ENCODE measurements around the gene CPB1. TPM values are rescaled to one million over a fixed set of nuclear protein-coding genes. Genes with fewer than 3 reads are reported as not detected.

The CPB1 gene
- total RNA-seq, 1 donor from 2014 or later, result not detected

GRCh38 chr3:148854061-148854460 lies 26.4 kb downstream of the CPB1 start:
- H3K4me1 ChIP-seq (ENCODE audit: insufficient read depth, low read length), result no peaks in the 10 kb centered on the region
- no peak overlapping the region for H3K4me3 ChIP-seq (ENCODE audit: insufficient read depth, low read depth, low read length)
- no peaks in the 10 kb centered on the region for H3K79me2 ChIP-seq (ENCODE audit: insufficient read depth, low read length)
- no peak overlapping the region for H3K4me2 ChIP-seq (ENCODE audit: low read length)
- Mint-ChIP-seq H3K36me3 (ENCODE audit: low read depth, unreplicated experiment) (no peaks in the 10 kb centered on the region), H3K4me3 (ENCODE audit: unreplicated experiment) (no peak overlapping the region), H3K27ac (ENCODE audit: unreplicated experiment) (no peak overlapping the region), H3K27me3 (ENCODE audit: low read depth, unreplicated experiment) (no peaks in the 10 kb centered on the region), H3K9me3 (ENCODE audit: unreplicated experiment) (no peaks in the 10 kb centered on the region), H3K4me1 (ENCODE audit: low read depth, unreplicated experiment) (no peaks in the 10 kb centered on the region)
- no peak for TF ChIP-seq CTCF (IDR thresholded peaks at IDR 0.05; ENCODE audit: insufficient read depth, low read depth, low read length)
- TF ChIP-seq EZH2 (IDR thresholded peaks at IDR 0.05; ENCODE audit: insufficient read depth, low read length), result no peak
- no peak for FAIRE-seq
- H3K27me3 ChIP-seq (ENCODE audit: insufficient read depth, low read length), result no peaks in the 10 kb centered on the region
- DNase-seq (ENCODE audit: low read depth), result no peak
- H3K36me3 ChIP-seq (ENCODE audit: insufficient read depth, low read length), result no peaks in the 10 kb centered on the region
- no peaks in the 10 kb centered on the region for H3K9me3 ChIP-seq (ENCODE audit: insufficient read depth, low read depth, low read length)
- no peak overlapping the region for H3K9ac ChIP-seq (ENCODE audit: low read length)
- H3K27ac ChIP-seq (ENCODE audit: low read depth, low read length), result no peak overlapping the region
- no peaks in the 10 kb centered on the region for H4K20me1 ChIP-seq (ENCODE audit: insufficient read depth, low read length)
- no peak overlapping the region for H2AFZ ChIP-seq (ENCODE audit: low read depth, low read length)

GRCh38 chr3:148856384-148856783 lies 28.8 kb downstream of the CPB1 start:
- DNase-seq (ENCODE audit: low read depth), result no peak
- H4K20me1 ChIP-seq (ENCODE audit: insufficient read depth, low read length), result no peaks in the 10 kb centered on the region
- no peaks in the 10 kb centered on the region for H3K9me3 ChIP-seq (ENCODE audit: insufficient read depth, low read depth, low read length)
- TF ChIP-seq CTCF (IDR thresholded peaks at IDR 0.05; ENCODE audit: insufficient read depth, low read depth, low read length) (no peak), EZH2 (IDR thresholded peaks at IDR 0.05; ENCODE audit: insufficient read depth, low read length) (no peak)
- H3K27ac Mint-ChIP-seq (ENCODE audit: unreplicated experiment), result no peak overlapping the region
- H3K36me3 ChIP-seq (ENCODE audit: insufficient read depth, low read length), result no peaks in the 10 kb centered on the region
- no peak overlapping the region for H3K4me2 ChIP-seq (ENCODE audit: low read length)
- H3K4me1 Mint-ChIP-seq (ENCODE audit: low read depth, unreplicated experiment), result no peaks in the 10 kb centered on the region
- H3K36me3 Mint-ChIP-seq (ENCODE audit: low read depth, unreplicated experiment), result no peaks in the 10 kb centered on the region
- no peak for FAIRE-seq
- no peaks in the 10 kb centered on the region for H3K27me3 Mint-ChIP-seq (ENCODE audit: low read depth, unreplicated experiment)
- H3K9ac ChIP-seq (ENCODE audit: low read length), result no peak overlapping the region
- no peaks in the 10 kb centered on the region for H3K9me3 Mint-ChIP-seq (ENCODE audit: unreplicated experiment)
- H3K4me3 Mint-ChIP-seq (ENCODE audit: unreplicated experiment), result no peak overlapping the region
- H3K27me3 ChIP-seq (ENCODE audit: insufficient read depth, low read length), result no peaks in the 10 kb centered on the region
- H3K79me2 ChIP-seq (ENCODE audit: insufficient read depth, low read length), result no peaks in the 10 kb centered on the region
- no peaks in the 10 kb centered on the region for H3K4me1 ChIP-seq (ENCODE audit: insufficient read depth, low read length)
- H3K4me3 ChIP-seq (ENCODE audit: insufficient read depth, low read depth, low read length), result no peak overlapping the region
- no peak overlapping the region for H3K27ac ChIP-seq (ENCODE audit: low read depth, low read length)
- no peak overlapping the region for H2AFZ ChIP-seq (ENCODE audit: low read depth, low read length)

- DNase-seq (ENCODE audit: low read depth) (no peak), FAIRE-seq (no peak)
- Histone ChIP-seq H3K27me3 (ENCODE audit: insufficient read depth, low read length) (no peaks in the 10 kb centered on the region), H3K4me2 (ENCODE audit: low read length) (no peak overlapping the region), H3K9me3 (ENCODE audit: insufficient read depth, low read depth, low read length) (no peaks in the 10 kb centered on the region), H3K79me2 (ENCODE audit: insufficient read depth, low read length) (no peaks in the 10 kb centered on the region), H4K20me1 (ENCODE audit: insufficient read depth, low read length) (no peaks in the 10 kb centered on the region), H3K4me3 (ENCODE audit: insufficient read depth, low read depth, low read length) (no peak overlapping the region), H3K36me3 (ENCODE audit: insufficient read depth, low read length) (no peaks in the 10 kb centered on the region), H3K9ac (ENCODE audit: low read length) (no peak overlapping the region), H3K4me1 (ENCODE audit: insufficient read depth, low read length) (no peaks in the 10 kb centered on the region), H2AFZ (ENCODE audit: low read depth, low read length) (no peak overlapping the region), H3K27ac (ENCODE audit: low read depth, low read length) (no peak overlapping the region)
- no peaks in the 10 kb centered on the region for H3K9me3 Mint-ChIP-seq (ENCODE audit: unreplicated experiment)
- no peaks in the 10 kb centered on the region for H3K27me3 Mint-ChIP-seq (ENCODE audit: low read depth, unreplicated experiment)
- TF ChIP-seq EZH2 (IDR thresholded peaks at IDR 0.05; ENCODE audit: insufficient read depth, low read length) (no peak), CTCF (IDR thresholded peaks at IDR 0.05; ENCODE audit: insufficient read depth, low read depth, low read length) (no peak)
- H3K4me3 Mint-ChIP-seq (ENCODE audit: unreplicated experiment), result no peak overlapping the region
- no peaks in the 10 kb centered on the region for H3K36me3 Mint-ChIP-seq (ENCODE audit: low read depth, unreplicated experiment)
- no peak overlapping the region for H3K27ac Mint-ChIP-seq (ENCODE audit: unreplicated experiment)
- H3K4me1 Mint-ChIP-seq (ENCODE audit: low read depth, unreplicated experiment), result no peaks in the 10 kb centered on the region
Observed at GRCh38 chr3:148857316-148857715, 29.7 kb downstream of the CPB1 start.
